OCI-LY7 (cell line): ENCODE data around the gene MEIS2.

Experiments
- CTCF ChIP-seq: fragments of 200-600 bp; sonication (generic); conservative IDR thresholded peaks from 2 replicates; pipeline ENCODE4 v1.5.1; 2014; ENCODE audit warnings: mild to moderate bottlenecking, antibody characterized with exemption, low read length, moderate library complexity, mixed read lengths
- EZH2phosphoT487 ChIP-seq: fragments of 200-600 bp; sonication (generic); IDR thresholded peaks from 2 replicates; pipeline ENCODE4 v1.6.1; 2018; ENCODE audit warnings: low read depth, borderline replicate concordance, mild to moderate bottlenecking, mixed run types, antibody characterized with exemption, low read length, moderate library complexity, mixed read lengths

DNA sequence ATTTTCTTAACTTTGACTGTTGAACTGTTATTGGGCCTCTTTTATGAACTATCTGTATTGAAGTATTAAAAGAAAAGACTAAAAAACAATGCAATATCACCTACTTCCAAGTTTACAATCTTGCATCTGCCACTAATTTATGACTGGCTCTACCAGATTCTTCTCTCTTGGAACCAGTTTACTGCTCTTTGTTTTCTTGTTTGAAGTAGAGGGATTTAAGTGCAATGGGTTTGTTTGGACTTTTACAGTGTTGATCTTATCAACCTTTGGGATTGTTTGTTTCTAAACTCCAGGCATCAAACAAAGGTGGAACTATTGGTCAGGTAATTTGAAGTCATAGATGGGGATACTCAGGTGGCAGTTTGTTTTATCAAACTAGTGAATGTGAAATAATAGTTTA, 43.0 kb upstream of the MEIS2 start:
- no peak for TF ChIP-seq CTCF
- TF ChIP-seq EZH2phosphoT487: no peak
